Measurements from ENCODE around the gene ZNF148. TPM values are rescaled to one million over a fixed set of nuclear protein-coding genes. Genes with fewer than 3 reads are reported as not detected.

ZNF148 gene
- total RNA-seq, 1 donor from 2014 or later: 45.7 TPM

- no peaks in the 10 kb centered on the region for H3K27me3 ChIP-seq (ENCODE audit: low read depth)
- H3K9me3 ChIP-seq (replicated peaks): no peaks in the 10 kb centered on the region
- H3K36me3 ChIP-seq: peaks cover 7% of the 10 kb centered on the region
- no peak overlapping the region for H3K4me3 ChIP-seq
- H3K4me1 ChIP-seq: peaks cover 30% of the 10 kb centered on the region
- no peak overlapping the region for H3K27ac ChIP-seq (replicated peaks)
- no peak for DNase-seq
- intact Hi-C loops (cut with micrococcal nuclease): no loop called here
- TF ChIP-seq CTCF (IDR thresholded peaks at IDR 0.05; ENCODE audit: borderline replicate concordance): no peak
Observed at GRCh38 chr3:125302932-125303331, 72.2 kb downstream of the ZNF148 start.

GRCh38 chr3:125300416-125300815, 74.7 kb downstream of the ZNF148 start:
- Histone ChIP-seq H3K27me3 (ENCODE audit: low read depth) (no peaks in the 10 kb centered on the region), H3K36me3 (peaks cover 7% of the 10 kb centered on the region), H3K4me3 (no peak overlapping the region), H3K9me3 (replicated peaks) (no peaks in the 10 kb centered on the region), H3K4me1 (peaks cover 41% of the 10 kb centered on the region), H3K27ac (replicated peaks) (no peak overlapping the region)
- no peak for TF ChIP-seq CTCF (IDR thresholded peaks at IDR 0.05; ENCODE audit: borderline replicate concordance)
- intact Hi-C loops (cut with micrococcal nuclease): no loop called here
- no peak for DNase-seq

- peaks cover 26% of the 10 kb centered on the region for H3K4me1 ChIP-seq
- H3K9me3 ChIP-seq (replicated peaks): no peaks in the 10 kb centered on the region
- no peak for TF ChIP-seq CTCF (IDR thresholded peaks at IDR 0.05; ENCODE audit: borderline replicate concordance)
- no peak for DNase-seq
- H3K27me3 ChIP-seq (ENCODE audit: low read depth): no peaks in the 10 kb centered on the region
- H3K4me3 ChIP-seq: no peak overlapping the region
- H3K36me3 ChIP-seq: no peaks in the 10 kb centered on the region
- no peak overlapping the region for H3K27ac ChIP-seq (replicated peaks)
- intact Hi-C loops (cut with micrococcal nuclease): no loop called here
Observed at GRCh38 chr3:125294411-125294810, 80.7 kb downstream of the ZNF148 start.

- TF ChIP-seq CTCF (IDR thresholded peaks at IDR 0.05; ENCODE audit: borderline replicate concordance): no peak
- Histone ChIP-seq H3K4me3 (no peak overlapping the region), H3K27me3 (ENCODE audit: low read depth) (no peaks in the 10 kb centered on the region), H3K36me3 (peaks cover 10% of the 10 kb centered on the region), H3K27ac (replicated peaks) (no peak overlapping the region), H3K9me3 (replicated peaks) (no peaks in the 10 kb centered on the region), H3K4me1 (peaks cover 34% of the 10 kb centered on the region)
- intact Hi-C loops (cut with micrococcal nuclease): no loop called here
- no peak for DNase-seq
Observed at GRCh38 chr3:125292015-125292414, 83.1 kb downstream of the ZNF148 start.

GRCh38 chr3:125289429-125289981, 85.6 kb downstream of the ZNF148 start:
- Histone ChIP-seq H3K27me3 (ENCODE audit: low read depth) (no peaks in the 10 kb centered on the region), H3K9me3 (replicated peaks) (no peaks in the 10 kb centered on the region), H3K27ac (replicated peaks) (no peak overlapping the region), H3K4me3 (no peak overlapping the region), H3K4me1 (peaks cover 29% of the 10 kb centered on the region), H3K36me3 (peaks cover 12% of the 10 kb centered on the region)
- intact Hi-C loops (cut with micrococcal nuclease): no loop called here
- DNase-seq: no peak
- TF ChIP-seq CTCF (IDR thresholded peaks at IDR 0.05; ENCODE audit: borderline replicate concordance): no peak
